ENCODE data around the gene MYB.

MYB gene

DNA sequence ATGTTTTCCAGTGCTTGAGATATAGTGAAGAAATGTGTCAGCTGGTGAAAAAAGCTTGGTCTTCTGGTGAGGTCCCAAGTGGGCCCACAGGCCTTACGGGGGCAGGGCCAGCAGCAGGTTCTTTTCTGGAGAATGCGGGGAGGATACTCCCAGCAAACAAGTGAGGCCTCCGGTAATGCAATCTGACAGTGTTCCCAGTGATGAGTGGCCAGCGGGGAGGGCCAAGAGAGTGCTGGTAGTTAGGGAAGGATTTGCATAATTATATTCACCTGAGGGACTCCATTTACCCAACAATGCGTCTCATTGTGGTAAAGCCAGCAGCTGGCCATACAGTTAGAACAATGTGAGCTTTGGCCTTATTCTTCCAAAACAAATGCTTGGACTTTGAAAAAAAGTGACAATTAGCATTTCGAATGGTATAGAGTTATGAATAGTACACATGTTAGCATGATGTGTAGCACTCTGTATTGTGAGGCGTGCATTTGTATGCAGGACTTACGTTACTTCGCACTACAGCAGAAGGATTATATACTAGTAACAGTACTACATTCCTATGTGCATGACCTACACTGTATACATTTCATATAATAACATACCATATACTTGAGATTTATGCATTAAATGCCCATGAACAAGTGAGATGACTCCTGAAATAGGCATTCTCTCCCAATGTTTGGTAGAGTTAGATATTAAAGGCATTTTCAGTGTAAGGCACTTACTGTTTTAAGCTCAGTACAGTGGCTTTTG is 69.8 kb downstream of the MYB start:
- DNase-seq (ENCODE audit: low read depth) = no peak

DNA sequence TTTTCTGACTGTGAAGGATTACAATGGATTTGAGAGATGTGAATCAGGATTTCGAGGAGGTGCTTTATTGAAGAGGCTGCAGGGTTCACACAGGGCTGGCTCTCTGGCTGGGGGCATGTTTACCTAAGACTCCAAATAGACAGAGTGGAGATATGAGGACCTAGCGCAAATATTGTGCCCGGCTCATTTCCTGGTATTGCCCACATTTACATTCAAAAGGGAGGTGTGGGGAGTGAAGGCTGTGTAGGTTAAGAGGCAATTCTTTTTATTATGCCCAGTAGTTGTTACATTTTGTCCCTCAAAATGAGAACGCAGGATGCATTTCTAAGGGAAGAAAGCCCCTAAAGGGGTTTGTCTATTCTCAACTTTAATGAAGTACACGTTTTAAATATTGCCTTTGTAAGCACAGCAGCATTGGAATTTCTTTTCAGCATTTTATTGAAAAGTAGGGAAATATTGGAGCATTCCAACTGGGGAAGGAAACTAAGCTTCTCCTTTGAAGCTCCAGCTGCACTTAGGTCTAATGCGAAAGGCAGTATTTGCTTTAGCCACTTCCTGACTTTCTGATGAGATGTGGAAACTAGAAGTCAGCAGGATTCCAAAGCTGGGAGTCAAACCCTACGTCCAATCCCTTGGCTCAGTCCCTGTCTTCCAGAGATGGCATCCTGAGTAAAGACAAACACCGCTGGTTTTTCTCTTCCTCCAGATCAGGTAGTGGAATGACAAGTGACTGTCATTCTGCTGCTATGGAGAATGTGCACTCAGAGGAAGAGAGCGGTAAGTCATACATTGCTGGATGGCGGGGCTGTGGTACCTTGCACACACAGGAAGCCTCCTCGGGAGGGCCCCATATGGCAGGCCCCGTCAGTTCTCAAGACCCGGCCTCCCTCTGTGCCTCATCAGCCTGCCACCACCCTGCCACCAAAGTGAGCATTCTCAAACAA is 70.7 kb downstream of the MYB start:
- DNase-seq (ENCODE audit: low read depth) = no peak

DNA sequence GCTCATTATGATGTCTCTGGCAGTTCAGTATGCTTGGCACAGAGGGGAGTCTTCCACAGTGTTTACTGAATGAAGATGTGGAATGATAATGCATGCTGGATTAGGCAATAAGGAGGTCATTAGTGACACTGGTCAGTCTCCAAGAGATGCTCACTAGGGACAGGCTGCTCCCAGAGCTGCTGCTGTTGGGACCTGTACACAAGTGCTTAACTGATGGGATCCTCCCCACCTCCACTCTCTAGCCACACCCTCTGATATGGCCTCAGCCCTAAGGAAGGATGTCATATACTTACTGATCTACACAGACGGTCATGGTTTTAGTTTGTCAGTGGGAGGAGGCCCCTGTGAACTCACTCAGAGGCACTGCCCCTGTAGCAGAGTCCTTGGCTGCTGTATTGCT is 73.4 kb downstream of the MYB start:
- DNase-seq (ENCODE audit: low read depth) = no peak

DNA sequence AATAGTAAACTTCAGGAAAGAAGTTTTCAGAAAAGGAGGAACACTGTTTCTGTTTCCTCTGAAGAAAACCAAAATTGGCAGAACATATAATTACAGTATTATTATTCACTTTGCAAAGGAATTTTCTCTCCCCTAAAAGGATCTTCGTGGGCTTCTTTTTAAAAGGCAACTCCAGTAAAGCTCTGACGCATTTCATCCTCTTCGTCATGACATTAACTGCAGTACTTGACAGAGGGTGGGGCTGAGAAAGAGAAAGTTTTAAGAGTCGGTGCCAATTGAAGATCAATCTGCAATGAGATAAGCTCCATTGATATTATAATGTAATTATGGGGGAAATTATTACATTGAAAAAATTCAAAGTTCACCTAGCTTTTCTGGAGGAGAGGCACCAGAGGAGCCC is 75.8 kb downstream of the MYB start:
- DNase-seq (ENCODE audit: low read depth) = no peak

DNA sequence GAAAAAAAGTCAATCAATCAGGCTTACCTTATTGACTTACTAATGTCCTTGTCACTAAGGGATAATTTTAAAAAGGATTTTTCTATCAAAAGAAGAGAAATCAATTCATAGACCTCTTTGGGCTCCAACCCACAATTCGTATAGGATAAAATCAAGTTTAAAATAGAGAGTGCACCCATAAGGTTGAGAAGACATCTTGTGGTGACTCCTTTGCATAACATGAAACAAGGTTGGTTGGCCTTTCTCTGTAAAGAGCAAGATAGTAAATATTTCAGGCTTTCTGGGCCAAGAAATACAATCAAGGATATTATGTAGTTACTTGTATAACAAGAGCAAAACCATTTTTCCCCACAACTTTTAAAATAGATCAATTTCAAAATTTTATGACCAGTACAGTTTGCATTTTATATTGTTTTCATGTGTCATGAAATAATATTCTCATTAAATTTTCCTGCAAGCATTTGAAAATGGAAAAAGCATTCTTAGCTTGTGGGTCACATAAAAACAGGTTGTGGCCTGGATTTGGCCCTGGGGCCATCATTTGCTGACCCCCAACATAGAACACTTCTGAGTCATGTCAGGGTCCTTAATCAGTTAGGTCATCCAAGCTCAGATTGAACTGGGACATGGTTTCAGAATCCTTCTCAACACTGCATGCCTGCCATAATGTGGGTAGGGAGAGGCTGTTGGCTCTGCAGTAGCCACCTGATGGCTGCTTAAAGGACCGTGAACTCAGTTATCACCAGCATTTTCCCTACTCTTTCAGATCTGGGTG is 76.7 kb downstream of the MYB start:
- no peak for DNase-seq (ENCODE audit: low read depth)

DNA sequence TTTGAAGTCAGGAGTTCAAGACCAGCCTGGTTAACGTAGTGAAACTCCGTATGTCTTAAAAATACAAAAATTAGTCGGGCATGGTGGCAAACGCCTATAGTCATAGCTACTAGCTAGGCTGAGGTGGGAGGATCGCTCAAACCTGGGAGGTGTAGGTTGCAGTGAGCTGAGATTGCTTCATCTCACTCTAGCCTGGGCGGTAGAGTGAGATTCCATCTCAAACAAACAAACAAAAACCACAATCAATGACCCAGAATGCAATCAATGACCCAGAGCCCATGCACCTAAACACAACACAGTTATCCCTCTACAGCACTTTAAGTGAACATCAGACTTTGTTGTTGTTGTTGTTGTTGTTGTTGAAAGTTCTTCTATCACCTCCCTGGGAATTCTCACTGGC is 77.9 kb downstream of the MYB start:
- no peak for DNase-seq (ENCODE audit: low read depth)

DNA sequence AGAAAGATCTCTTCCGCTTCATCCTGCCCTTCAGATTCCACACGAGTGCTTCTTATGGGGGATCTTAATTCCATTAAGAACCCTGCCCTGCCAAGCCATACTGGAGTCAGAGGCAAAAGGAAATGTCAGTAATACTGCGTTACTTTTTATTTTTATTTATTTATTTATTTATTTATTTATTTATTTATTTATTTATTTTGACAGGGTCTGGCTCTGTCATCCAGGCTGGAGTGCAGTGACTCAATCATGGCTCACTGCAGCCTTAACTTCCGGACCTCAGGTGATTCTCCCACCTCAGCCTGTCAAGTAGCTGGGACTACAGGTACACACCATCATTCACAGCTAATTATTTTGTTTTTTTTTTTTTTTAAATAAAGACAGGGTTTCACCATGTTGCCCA is 79.5 kb downstream of the MYB start:
- DNase-seq (ENCODE audit: low read depth) = no peak

DNA sequence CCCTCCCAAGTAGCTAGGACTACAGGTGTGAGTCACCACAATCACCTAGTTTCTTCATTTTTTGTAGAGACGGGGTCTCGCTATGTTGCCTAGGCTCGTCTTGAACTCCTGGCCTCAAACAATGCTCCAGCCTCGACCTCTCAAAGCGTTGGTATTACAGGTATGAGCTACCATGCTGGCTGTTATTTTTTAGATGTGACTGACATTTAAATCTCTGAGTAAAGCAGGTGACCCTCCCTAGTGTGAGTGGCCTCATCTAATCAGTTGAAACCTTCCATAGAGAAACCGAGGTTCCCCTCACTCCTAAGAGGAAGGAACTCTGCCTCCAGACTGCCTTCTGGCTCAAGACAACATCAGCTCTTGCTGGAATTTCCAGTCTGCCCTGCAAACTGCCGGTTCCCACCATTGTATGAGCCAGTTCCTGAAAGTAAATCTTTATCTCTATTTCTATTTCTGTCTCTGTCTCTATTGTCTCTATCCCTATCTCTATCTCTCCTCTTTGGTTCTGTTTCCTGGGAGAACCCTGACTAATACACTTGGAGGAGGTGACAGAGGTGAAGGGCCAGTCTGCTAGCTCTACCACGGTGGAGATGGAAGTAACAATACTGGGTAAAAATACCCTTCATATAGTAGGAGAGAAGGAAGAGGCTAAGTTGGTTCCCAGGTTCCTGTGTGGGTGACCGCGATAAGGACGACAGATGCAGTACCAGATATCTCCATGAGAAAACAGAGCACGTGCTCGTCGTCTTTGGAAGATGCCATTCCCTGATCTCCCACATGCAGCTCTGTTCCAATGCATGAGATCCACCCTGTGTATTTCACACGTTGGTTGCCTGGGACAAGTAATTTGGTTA is 81.0 kb downstream of the MYB start:
- DNase-seq (ENCODE audit: low read depth) = no peak

DNA sequence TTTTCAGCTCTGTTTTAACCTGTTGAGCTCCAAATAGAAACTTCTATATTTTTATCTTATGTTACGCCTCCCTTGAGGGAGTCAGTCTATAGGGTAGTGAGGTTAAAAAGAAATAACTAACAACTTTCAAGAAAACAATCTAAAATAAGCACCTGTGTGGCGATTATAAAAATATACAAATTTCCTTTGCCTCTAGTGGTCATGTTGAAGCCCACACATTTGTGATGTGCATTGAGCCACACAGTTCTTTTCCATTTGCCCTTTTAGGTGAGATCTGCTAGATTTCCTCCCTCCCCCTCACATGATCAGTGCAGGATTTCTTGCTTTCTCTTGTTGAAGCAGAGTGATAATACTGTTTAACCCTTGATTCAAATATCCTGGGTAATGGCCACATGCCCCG is 84.2 kb downstream of the MYB start:
- DNase-seq (ENCODE audit: low read depth) = no peak

DNA sequence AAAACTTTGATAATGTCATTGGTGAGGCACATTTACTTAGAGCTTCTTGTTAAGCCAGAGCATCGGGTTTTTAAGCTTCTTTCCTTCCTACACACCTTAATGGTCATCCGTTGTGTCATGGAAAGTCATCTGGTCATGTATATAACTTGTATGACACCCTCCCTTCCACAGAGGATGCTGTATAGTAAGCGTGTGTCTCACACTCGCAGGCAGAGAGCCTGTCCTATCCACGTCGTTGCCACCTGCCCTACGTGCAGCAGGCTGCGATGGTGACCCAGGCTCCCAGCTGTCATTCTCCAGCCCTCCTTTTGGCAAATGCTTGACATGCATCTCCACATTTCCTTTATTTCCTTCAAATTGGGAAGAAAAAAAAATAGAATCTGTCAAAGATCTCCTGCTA is 85.6 kb downstream of the MYB start:
- no peak for DNase-seq (ENCODE audit: low read depth)

DNA sequence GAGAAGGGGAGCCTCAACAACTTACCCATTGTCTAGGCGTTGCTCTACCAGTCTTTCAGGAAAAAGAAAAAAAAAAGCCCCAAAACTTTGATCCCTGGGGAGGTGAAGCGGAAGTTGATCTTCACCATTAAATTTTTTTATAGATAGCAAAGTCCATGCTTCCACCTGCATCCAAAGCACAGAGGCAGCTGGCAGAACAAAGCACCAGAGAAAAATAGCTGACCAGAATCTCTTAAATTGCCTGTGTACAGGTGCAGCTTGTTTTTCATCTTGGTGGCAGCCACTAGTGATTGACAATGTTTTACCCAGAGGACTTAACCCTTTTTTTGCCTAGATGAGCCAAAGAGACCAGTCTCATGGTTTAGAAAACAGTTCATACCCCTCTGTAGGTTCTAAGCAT is 86.0 kb downstream of the MYB start:
- no peak for DNase-seq (ENCODE audit: low read depth)

DNA sequence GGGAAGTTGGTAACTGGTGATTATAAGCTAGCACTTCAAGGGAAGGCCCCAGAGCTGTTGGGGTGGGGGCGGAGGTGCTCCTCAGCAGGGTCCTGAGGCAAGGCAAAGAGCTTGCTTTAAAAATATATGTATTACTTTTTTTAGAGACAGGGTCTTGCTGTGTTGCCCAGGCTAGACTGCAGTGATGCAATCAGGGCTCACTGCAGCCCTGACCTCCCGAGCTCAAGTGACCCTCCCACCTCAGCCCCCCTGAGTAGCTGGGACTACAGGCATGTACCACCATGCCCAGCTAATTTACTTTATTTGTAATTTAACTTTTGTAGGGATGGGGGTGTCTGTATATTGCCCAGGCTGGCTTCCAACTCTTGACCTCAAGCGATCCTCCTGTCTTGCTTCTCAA is 87.2 kb downstream of the MYB start:
- no peak for DNase-seq (ENCODE audit: low read depth)

DNA sequence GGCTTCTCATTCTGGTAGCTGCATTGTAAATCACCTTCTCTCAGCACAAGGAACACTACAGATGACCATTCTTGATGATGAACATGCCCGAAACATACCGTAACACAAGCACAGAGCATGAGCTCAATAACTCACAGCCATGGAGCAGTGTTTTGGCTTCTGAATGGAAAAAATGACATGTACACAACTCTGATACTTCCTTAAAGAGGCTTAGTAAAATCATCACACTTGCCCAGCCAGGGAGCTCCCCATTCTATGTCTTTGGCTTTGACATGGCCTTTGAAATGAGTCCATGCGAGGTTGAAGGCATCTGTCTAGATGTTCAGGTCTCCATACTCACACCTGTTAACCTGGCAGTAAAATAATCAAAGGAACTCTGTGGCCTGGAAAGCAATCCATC is 87.6 kb downstream of the MYB start:
- no peak for DNase-seq (ENCODE audit: low read depth)

Measured in stimulated activated CD8-positive, alpha-beta memory T cell treated with anti-CD3 and anti-CD28 coated beads, Interleukin-7, amount 100 ng/mL, for 24 hours (primary cell).